Stimulated activated CD8-positive, alpha-beta memory T cell treated with anti-CD3 and anti-CD28 coated beads, Interleukin-12 subunit alpha, Interleukin-12 subunit beta, amount 100 ng/mL, for 24 hours (primary cell): ENCODE data around the gene CALML5.

ENCODE experiments used
- DNase-seq: peaks from one replicate; pipeline ENCODE4 v3.0.0-alpha.2; 2020; ENCODE audit errors: extremely low read depth

The CALML5 gene

DNA sequence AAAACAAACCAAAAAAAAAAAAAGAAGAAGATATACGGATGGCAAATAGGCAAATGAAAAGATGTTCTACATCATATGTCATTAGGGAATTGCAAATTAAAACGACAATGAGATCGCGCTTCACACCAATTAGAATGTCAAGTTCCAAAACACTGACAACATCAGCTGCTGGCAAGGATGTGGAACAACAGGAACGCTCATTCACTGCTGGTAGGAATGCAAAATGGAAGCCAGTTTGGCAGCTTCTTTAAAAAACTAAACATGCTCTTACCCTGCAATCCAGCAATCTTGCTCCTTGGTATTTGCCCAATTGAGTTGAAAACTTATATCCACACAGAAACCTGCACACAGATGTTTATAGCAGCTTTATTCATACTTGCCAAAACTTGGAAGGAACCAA is 34.8 kb downstream of the CALML5 start:
- DNase-seq, result no peak

DNA sequence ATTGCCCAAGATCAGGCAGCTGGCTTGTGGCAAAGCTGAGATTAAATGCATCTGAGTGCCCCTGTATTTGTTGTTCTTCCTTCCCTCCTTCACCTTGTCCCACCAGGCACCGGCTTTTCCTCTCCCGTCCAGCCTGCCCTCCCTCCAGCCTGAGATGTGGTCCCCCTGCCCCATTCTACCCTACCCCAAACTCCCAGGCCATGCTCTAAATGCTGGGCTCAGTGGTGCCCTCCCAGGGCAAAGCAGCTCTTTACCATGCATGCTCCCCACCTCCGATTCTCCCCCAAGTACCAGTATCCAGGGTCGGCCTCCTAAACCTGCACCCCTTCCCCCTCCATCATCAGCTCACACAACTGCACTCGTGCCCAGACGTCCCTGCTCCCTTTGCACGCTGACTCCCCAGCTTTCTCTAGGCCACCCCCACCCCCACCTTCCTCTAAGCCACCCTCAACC is 36.5 kb downstream of the CALML5 start:
- DNase-seq, result no peak

DNA sequence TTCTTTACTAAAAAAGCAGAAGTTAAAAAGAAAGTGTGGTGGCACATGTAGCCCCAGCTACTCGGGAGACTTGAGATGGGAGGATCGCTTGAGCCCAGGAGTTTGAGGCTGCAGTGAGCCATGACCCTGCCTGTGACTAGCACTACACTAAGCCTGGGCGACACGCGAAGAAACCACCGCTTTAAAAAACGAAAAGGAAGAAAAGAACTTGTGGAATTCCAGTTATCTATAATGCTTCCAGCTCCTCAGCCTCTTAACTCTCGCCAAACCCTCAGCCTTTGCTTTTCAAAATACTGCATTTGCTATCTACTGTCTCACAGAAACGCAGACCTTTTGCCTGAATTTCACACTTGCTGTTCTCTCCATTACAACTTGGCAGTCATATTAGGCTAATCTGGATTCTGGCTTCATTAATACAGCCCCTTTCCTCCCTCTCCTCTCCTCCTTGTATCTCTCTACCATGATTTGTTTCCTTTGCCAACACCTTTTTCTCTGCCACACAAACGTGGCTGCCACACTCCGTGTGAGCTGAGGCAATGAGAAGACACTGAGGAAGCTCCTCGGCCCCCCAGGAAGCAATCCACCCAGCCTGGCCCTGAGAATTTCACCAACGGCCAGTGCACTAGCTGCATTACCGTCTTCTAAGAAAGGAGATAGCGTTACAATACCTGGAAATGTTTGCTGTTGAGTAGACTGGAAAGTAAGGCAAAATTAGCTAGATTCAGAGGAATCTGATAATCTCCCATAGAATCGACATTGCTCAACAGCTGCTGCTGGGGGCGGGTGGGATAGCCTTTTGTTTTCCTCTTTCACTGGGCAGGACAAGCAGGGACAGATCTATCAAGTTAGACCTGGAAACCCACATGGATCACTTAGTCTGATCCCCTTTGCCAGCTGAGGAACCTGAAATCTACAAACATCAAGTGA is 37.2 kb downstream of the CALML5 start:
- DNase-seq, result no peak

- no peak for DNase-seq
These were observed 38.2 kb downstream of the CALML5 start for GRCh38 chr10:5461203-5461588.

GRCh38 chr10:5460468-5461202 is 38.7 kb downstream of the CALML5 start:
- DNase-seq, result no peak

- DNase-seq, result no peak
These were observed 40.2 kb downstream of the CALML5 start for GRCh38 chr10:5458949-5459747.

- DNase-seq, result no peak
These were observed 40.9 kb downstream of the CALML5 start for GRCh38 chr10:5458425-5458824.

GRCh38 chr10:5457741-5458140 is 41.6 kb downstream of the CALML5 start:
- DNase-seq, result no peak

DNA sequence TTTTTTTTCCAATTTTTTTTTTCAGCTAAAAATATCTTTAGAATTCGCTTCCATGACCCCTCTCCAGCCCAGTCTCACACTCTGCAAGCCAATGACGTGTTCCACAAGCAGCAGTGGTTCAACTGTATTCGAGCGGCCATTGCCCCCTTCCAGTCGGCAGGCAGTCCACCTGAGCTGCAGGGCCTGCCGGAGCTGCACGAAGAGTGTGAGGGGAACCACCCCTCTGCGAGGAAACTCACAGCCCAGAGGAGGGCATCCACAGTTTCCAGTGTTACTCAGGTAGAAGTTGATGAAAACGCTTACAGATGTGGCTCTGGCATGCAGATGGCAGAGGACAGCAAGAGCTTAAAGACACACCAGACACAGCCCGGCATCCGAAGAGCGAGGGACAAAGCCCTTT is 42.8 kb downstream of the CALML5 start:
- DNase-seq, result no peak

- no peak for DNase-seq
These were observed 45.5 kb downstream of the CALML5 start for GRCh38 chr10:5453749-5454489.

GRCh38 chr10:5450605-5451384 is 48.6 kb downstream of the CALML5 start:
- DNase-seq, result no peak

DNA sequence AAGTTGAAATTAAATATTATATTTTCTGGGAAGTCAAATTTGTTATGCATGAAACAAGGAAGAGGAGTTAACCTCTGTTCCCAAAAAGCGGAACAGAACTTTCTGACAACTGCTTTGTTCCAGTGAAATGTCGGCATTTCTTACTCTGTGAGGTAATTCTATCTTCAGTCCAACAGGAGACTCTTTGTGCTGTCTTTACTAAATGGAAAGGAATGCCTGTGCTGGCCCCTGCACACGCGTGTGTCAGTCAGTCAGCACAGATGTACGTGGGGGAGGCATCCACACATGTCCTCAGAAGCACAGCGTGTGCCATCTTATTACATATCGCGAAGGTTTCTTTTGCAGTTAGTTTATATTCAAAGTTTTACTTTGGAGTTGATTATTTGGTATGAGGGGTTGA is 49.5 kb downstream of the CALML5 start:
- DNase-seq, result no peak

DNA sequence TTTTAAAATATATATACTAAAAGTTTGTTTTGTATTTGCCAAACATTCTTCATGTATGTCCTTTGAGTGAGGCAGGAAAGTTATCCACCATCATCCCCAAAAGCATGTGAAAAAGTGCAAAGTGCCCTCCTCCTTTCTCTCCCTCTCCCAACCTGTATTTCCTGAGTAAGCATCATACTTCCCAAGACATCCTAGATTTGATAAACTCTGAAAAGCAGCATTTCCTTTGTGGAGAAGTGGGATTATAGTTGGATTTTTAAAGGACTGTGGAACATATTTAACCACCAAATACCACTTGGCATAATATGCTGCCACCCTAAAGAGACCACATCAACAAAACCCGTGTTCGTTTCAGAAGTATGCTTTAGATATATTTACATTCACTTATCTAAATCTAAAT is 50.1 kb downstream of the CALML5 start:
- no peak for DNase-seq
